Smooth muscle cell (in vitro differentiated cells): ENCODE measurements around the gene ZNF777. TPM values are rescaled to one million over a fixed set of nuclear protein-coding genes. Genes with fewer than 3 reads are reported as not detected.

Experiments
- DNase-seq: peaks from one replicate; lab custom pipeline; 2025; ENCODE audit not compliant: unreplicated experiment; lab: John Stamatoyannopoulos, UW
- H2AFZ ChIP-seq: fragments of 200-600 bp; sonication (generic); 2 replicates; pipeline ENCODE4 v1.6.0; 2016; ENCODE audit warnings: antibody characterized with exemption, low read depth, mild to moderate bottlenecking
- H3F3A ChIP-seq: fragments of 200-600 bp; sonication (generic); 2 replicates; pipeline ENCODE4 v1.6.0; 2017; ENCODE audit warnings: antibody characterized with exemption, low read depth
- H3K27ac ChIP-seq: fragments of 200-600 bp; sonication (generic); 2 replicates; pipeline ENCODE4 v1.5.1; 2016; ENCODE audit warnings: low read depth, mild to moderate bottlenecking
- H3K27me3 ChIP-seq: fragments of 200-600 bp; sonication (generic); 2 replicates; pipeline ENCODE4 v1.6.1; 2016; ENCODE audit warnings: low read depth, mild to moderate bottlenecking
- H3K36me3 ChIP-seq: fragments of 200-600 bp; sonication (generic); 2 replicates; pipeline ENCODE4 v1.5.1; 2016; ENCODE audit warnings: low read depth
- H3K4me1 ChIP-seq: fragments of 200-600 bp; sonication (generic); 2 replicates; pipeline ENCODE4 v1.5.1; 2016; ENCODE audit warnings: low read depth
- H3K4me2 ChIP-seq: fragments of 200-600 bp; sonication (generic); 2 replicates; pipeline ENCODE4 v1.6.0; 2016; ENCODE audit warnings: mild to moderate bottlenecking
- H3K4me3 ChIP-seq: fragments of 200-600 bp; sonication (generic); 2 replicates; pipeline ENCODE4 v1.5.1; 2016; ENCODE audit warnings: mild to moderate bottlenecking
- H3K79me2 ChIP-seq: fragments of 200-600 bp; sonication (generic); 2 replicates; pipeline ENCODE4 v1.6.0; 2016; ENCODE audit warnings: low read depth, mild to moderate bottlenecking
- H3K9ac ChIP-seq: fragments of 200-600 bp; sonication (generic); 2 replicates; pipeline ENCODE4 v1.6.0; 2016; ENCODE audit warnings: low read depth
- H3K9me3 ChIP-seq: fragments of 200-600 bp; sonication (generic); replicated peaks from 2 replicates; pipeline ENCODE4 v1.5.1; 2016; ENCODE audit warnings: low read depth
- H4K20me1 ChIP-seq: fragments of 200-600 bp; sonication (generic); 2 replicates; pipeline ENCODE4 v1.6.0; 2016; ENCODE audit warnings: low read depth
- WGBS: methylation state at CpG from one replicate; pipeline ENCODE4 v1.1.7; 2016; ENCODE audit warnings: low lambda C conversion rate; 5-methylcytosine and 5-hydroxymethylcytosine counted together
- polyA plus RNA-seq: library from polyadenylated mRNA; unstranded; fragments of >200 nt; fragmentation: Nextera tagmentation; extraction: Ambion mirVana; gene quantifications from 2 replicates; pipeline ENCODE4 v1.2.1, GENCODE V29; 2016
- total RNA-seq: library from RNA; depleted of rRNA; stranded (reverse); fragments of >200 nt; gene quantifications from 2 replicates; pipeline ENCODE4 v1.2.3, GENCODE V29; 2014
- TF ChIP-seq, protein P1 (sequence below): fragments of 200-600 bp; sonication (generic); IDR thresholded peaks from 2 replicates; pipeline ENCODE4 v1.5.1; 2017; ENCODE audit warnings: borderline replicate concordance, mild to moderate bottlenecking, antibody characterized with exemption; ENCODE audit not compliant: insufficient read depth, poor library complexity, severe bottlenecking

ZNF777 gene
- total and polyA plus RNA-seq, 2 experiments from 2014 or later, result 7.8 to 14.9 TPM

DNA sequence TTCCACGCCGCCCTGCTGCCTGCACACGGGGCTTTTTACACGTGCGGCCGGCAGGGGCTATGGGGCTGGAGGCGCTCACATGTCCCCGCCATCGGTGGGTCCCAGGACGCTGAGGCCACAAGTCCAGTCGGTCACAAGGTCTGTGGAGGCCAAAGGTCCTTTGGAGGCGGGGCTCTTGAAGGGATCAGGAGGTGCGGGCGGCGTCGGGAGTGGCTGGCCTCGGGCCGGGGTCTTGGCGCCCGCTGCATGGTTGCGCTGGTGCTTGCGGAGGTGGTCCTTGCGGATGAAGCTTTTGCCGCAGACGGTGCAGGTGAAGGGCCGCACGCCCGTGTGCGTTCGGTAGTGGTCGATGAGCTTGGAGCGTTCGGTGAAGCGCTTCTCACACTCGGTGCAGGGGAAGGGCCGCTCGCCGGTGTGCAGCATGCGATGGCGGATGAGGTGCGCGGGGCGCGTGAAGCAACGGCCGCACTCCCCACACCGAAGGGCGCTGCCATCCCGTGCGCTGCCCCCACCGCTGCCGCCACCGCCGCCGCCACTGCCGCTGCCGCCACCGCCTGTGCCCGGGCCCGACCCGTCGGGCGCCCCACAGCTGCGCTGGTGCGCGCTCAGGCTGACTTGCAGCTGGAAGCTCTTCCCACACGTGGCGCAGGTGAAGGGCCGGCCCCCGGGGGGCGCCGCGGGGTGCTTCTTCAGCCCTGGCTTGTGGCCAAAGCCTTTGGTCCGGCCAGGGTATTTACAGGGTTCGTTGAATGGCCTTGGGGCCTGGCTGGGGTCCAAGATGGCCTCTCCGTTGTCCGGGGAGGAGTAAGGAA lies 13.7 kb upstream of the ZNF777 start:
- H3K9ac ChIP-seq, result no peak overlapping the region
- no peaks in the 10 kb centered on the region for H3K4me1 ChIP-seq
- no peak for DNase-seq
- peaks cover 8% of the 10 kb centered on the region for H3K79me2 ChIP-seq
- peaks cover 4% of the 10 kb centered on the region for H3F3A ChIP-seq
- no peak overlapping the region for H2AFZ ChIP-seq
- H3K36me3 ChIP-seq, result peaks cover 16% of the 10 kb centered on the region
- no peaks in the 10 kb centered on the region for H3K27me3 ChIP-seq
- no peak overlapping the region for H3K4me3 ChIP-seq
- WGBS, result 98% methylated on average over 77 of the region's 77 CpGs
- no peaks in the 10 kb centered on the region for H3K9me3 ChIP-seq
- TF ChIP-seq, protein P1, sequence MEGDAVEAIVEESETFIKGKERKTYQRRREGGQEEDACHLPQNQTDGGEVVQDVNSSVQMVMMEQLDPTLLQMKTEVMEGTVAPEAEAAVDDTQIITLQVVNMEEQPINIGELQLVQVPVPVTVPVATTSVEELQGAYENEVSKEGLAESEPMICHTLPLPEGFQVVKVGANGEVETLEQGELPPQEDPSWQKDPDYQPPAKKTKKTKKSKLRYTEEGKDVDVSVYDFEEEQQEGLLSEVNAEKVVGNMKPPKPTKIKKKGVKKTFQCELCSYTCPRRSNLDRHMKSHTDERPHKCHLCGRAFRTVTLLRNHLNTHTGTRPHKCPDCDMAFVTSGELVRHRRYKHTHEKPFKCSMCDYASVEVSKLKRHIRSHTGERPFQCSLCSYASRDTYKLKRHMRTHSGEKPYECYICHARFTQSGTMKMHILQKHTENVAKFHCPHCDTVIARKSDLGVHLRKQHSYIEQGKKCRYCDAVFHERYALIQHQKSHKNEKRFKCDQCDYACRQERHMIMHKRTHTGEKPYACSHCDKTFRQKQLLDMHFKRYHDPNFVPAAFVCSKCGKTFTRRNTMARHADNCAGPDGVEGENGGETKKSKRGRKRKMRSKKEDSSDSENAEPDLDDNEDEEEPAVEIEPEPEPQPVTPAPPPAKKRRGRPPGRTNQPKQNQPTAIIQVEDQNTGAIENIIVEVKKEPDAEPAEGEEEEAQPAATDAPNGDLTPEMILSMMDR, result no peak
- H3K27ac ChIP-seq, result no peak overlapping the region
- no peak overlapping the region for H3K4me2 ChIP-seq
- H4K20me1 ChIP-seq, result no peaks in the 10 kb centered on the region

DNA sequence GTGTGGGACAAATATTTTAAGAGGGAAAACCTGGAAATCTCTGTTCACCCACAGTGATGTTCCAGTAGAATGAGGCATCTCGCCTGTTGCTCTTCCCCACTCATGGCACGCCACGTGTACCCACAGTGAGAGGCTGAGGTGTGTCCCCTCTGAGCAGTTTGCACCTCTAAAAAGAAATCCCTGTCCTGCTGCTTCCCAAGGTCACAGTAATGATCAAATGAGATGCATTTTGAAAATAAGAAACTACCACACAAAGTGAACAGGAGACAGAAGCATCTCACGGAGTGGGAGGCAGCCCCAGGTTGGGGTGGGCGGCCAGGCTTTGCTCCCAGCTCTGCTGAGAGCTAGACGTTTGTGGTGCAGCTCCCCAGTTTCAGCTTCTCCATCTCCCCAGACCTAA lies 12.4 kb upstream of the ZNF777 start:
- no peaks in the 10 kb centered on the region for H3K4me1 ChIP-seq
- no peak overlapping the region for H3K9ac ChIP-seq
- H3K4me2 ChIP-seq, result no peak overlapping the region
- H3F3A ChIP-seq, result no peaks in the 10 kb centered on the region
- no peak overlapping the region for H3K4me3 ChIP-seq
- no peak overlapping the region for H3K27ac ChIP-seq
- no peak for DNase-seq
- H2AFZ ChIP-seq, result no peak overlapping the region
- peaks cover 16% of the 10 kb centered on the region for H3K36me3 ChIP-seq
- H3K27me3 ChIP-seq, result no peaks in the 10 kb centered on the region
- TF ChIP-seq, protein P1, result no peak
- 83% methylated on average over 6 of the region's 6 CpGs for WGBS
- H3K9me3 ChIP-seq, result no peaks in the 10 kb centered on the region
- no peaks in the 10 kb centered on the region for H4K20me1 ChIP-seq
- H3K79me2 ChIP-seq, result no peaks in the 10 kb centered on the region

DNA sequence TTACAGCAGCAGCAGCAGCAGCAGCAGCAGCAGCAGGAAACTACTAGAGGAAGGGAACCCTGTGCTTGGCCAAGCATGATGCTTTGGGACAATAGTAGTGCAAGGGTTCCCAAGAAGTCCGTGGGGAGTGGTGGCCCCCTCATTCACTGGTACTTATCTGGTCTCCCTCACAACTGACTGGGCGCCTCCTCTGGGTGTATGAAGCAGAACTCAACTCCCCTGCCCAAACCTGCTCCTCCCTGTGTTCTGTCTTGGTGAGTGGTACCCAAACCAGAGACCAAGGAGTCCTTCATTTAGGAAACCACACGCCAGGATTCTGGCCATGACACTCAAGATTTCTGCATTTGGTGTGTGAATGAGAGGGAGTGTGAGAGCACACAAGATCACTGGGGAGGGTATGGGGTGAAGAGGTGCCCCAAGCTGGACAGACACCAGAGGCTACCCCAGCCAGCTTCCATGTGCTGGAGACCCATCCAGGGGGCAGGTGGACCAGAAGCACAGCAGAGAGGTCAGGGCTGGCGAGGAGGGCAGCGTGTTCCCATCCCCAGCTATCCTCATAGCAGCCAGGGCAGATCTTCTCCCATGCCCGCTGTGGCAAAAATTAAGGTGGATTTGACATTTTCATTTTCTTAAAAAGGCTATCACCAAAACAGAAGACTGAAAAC lies 10.6 kb upstream of the ZNF777 start:
- Histone ChIP-seq H3K27ac (no peak overlapping the region), H3F3A (no peaks in the 10 kb centered on the region), H3K4me2 (no peak overlapping the region), H3K27me3 (no peaks in the 10 kb centered on the region), H2AFZ (no peak overlapping the region), H3K9me3 (no peaks in the 10 kb centered on the region), H3K4me3 (no peak overlapping the region), H3K79me2 (no peaks in the 10 kb centered on the region), H3K36me3 (peaks cover 12% of the 10 kb centered on the region), H3K9ac (no peak overlapping the region), H3K4me1 (no peaks in the 10 kb centered on the region), H4K20me1 (no peaks in the 10 kb centered on the region)
- TF ChIP-seq, protein P1, result no peak
- no peak for DNase-seq
- 100% methylated on average over 6 of the region's 6 CpGs for WGBS
